GM12878 (cell line): ENCODE results near the gene KRTAP10-7. TPM values are rescaled to one million over a fixed set of nuclear protein-coding genes. Genes with fewer than 3 reads are reported as not detected.

Experiments used
- ATAC-seq: fragments of 200-7000 bp; cut with Tn5 transposase; 3 replicates; pipeline ENCODE4 v1.9.1; 2020; ENCODE audit warnings: mild to moderate bottlenecking, moderate library complexity
- BruUV-seq: library from RNA; stranded (reverse); fragments of 400-500 nt; replicated peaks from 2 replicates; lab custom pipeline; 2021; lab: Mats Ljungman, UMichigan
- CTCF ChIA-PET: fragments of 300-600 bp; sonication (Branson Sonifier 250); formaldehyde crosslinking; extraction: SDS; loops from one replicate; lab custom pipeline; 2021; ENCODE audit warnings: inconsistent platforms; lab: Yijun Ruan, JAX
- POLR2A ChIA-PET: fragments of 350-600 bp; formaldehyde crosslinking; extraction: SDS; loops from one replicate; lab custom pipeline; 2021; ENCODE audit warnings: inconsistent platforms; lab: Charles Lee
- RAD21 ChIA-PET: fragments of 300-600 bp; sonication (Branson Sonifier 250); formaldehyde crosslinking; loops from one replicate; lab custom pipeline; 2023; ENCODE audit warnings: antibody characterized with exemption; ENCODE audit not compliant: unreplicated experiment; lab: Charles Lee
- SMC1A ChIA-PET: fragments of 300-600 bp; sonication (Branson Sonifier 250); formaldehyde crosslinking; loops from one replicate; lab custom pipeline; 2023; ENCODE audit not compliant: unreplicated experiment, uncharacterized antibody; lab: Charles Lee
- DNase-seq: peaks from one replicate; pipeline ENCODE4 v3.0.0-alpha.2; 2011; ENCODE audit warnings: low read depth, low spot score
- FAIRE-seq: peaks from 3 replicates; lab custom pipeline; 2011; peaks lifted over from hg19 to GRCh38; lab: Jason Lieb, UNC
- H2AFZ ChIP-seq: 2 replicates; pipeline ENCODE4 v1.6.0; 2011; ENCODE audit warnings: low read depth, low read length, control low read depth; ENCODE audit not compliant: control insufficient read depth
- H3K27ac ChIP-seq: 2 replicates; pipeline ENCODE4 v1.5.1; 2011; ENCODE audit warnings: control low read depth; ENCODE audit not compliant: control insufficient read depth, insufficient read depth
- H3K27me3 ChIP-seq, 2 experiments: replicated peaks in 1 of 2; 2 replicates each; pipeline versions ENCODE4 v1.6.0 to v1.6.1; 2011; ENCODE audit warnings: low read length in 1 of 2; ENCODE audit not compliant: control insufficient read depth in 2 of 2, insufficient read depth in 2 of 2
- H3K36me3 ChIP-seq, 2 experiments: 2 replicates each; pipeline ENCODE4 v1.5.1; 2011; ENCODE audit warnings: low read length in 1 of 2; ENCODE audit not compliant: control insufficient read depth in 2 of 2, insufficient read depth in 2 of 2
- H3K4me1 ChIP-seq: 2 replicates; pipeline ENCODE4 v1.6.1; 2011; ENCODE audit warnings: mild to moderate bottlenecking, low read length, moderate library complexity, mixed read lengths; ENCODE audit not compliant: control insufficient read depth, insufficient read depth
- H3K4me2 ChIP-seq: 2 replicates; pipeline ENCODE4 v1.6.0; 2011; ENCODE audit warnings: control low read depth; ENCODE audit not compliant: control insufficient read depth, insufficient read depth
- H3K4me3 ChIP-seq: fragments of 200-600 bp; sonication (generic); 2 replicates; pipeline ENCODE4 v1.5.1; 2016
- H3K79me2 ChIP-seq: 2 replicates; pipeline ENCODE4 v1.6.0; 2011; ENCODE audit warnings: low read length; ENCODE audit not compliant: control insufficient read depth, insufficient read depth
- H3K9ac ChIP-seq: 2 replicates; pipeline ENCODE4 v1.8.0; 2011; ENCODE audit warnings: low read length, control low read depth, mixed read lengths; ENCODE audit not compliant: control insufficient read depth, insufficient read depth
- H3K9me3 ChIP-seq: replicated peaks from 3 replicates; pipeline ENCODE4 v1.5.1; 2011; ENCODE audit warnings: mild to moderate bottlenecking, low read length; ENCODE audit not compliant: control insufficient read depth, insufficient read depth
- H4K20me1 ChIP-seq: 2 replicates; pipeline ENCODE4 v1.6.0; 2011; ENCODE audit not compliant: control insufficient read depth, insufficient read depth
- ATF7 ChIP-seq: fragments of 450-650 bp; IDR thresholded peaks from 2 replicates; pipeline ENCODE4 v1.6.1; 2016; ENCODE audit warnings: low read depth, mild to moderate bottlenecking
- CREB1 ChIP-seq: IDR thresholded peaks from 2 replicates; pipeline ENCODE4 v1.6.1; 2012; ENCODE audit warnings: low read depth, mild to moderate bottlenecking, inconsistent platforms
- EGR1 ChIP-seq, 2 experiments: IDR thresholded peaks; 1 replicate in 1 of 2; 2 replicates in 1 of 2; pipeline ENCODE4 v1.6.1; 2011 to 2012; ENCODE audit warnings: low read depth in 2 of 2, low read length in 2 of 2, borderline replicate concordance in 1 of 2, mild to moderate bottlenecking in 1 of 2, moderate library complexity in 1 of 2
- JUNB ChIP-seq: IDR thresholded peaks from 2 replicates; pipeline ENCODE4 v1.6.1; 2016; ENCODE audit warnings: antibody characterized with exemption, mild to moderate bottlenecking
- MEF2A ChIP-seq: IDR thresholded peaks from 2 replicates; pipeline ENCODE4 v1.6.1; 2011; ENCODE audit warnings: low read depth, mild to moderate bottlenecking, low read length, moderate library complexity; ENCODE audit not compliant: insufficient read depth
- POLR2AphosphoS5 ChIP-seq: IDR thresholded peaks from 2 replicates; pipeline ENCODE4 v1.6.1; 2011; ENCODE audit warnings: mild to moderate bottlenecking, low read length, inconsistent platforms
- PRDM15 ChIP-seq: fragments of 450-650 bp; formaldehyde crosslinking; IDR thresholded peaks from 2 replicates; pipeline ENCODE4 v1.4.0; 2020; ENCODE audit warnings: mild to moderate bottlenecking, moderate library complexity
- RCOR1 ChIP-seq: conservative IDR thresholded peaks from 2 replicates; pipeline ENCODE4 v1.6.1; 2012; ENCODE audit warnings: low read depth, low read length, improper control_type of control experiment
- SKIL ChIP-seq: fragments of 450-650 bp; IDR thresholded peaks from 2 replicates; pipeline ENCODE4 v1.6.1; 2017; ENCODE audit warnings: mild to moderate bottlenecking, low read depth, inconsistent platforms; ENCODE audit not compliant: poor library complexity, severe bottlenecking
- SMAD5 ChIP-seq: IDR thresholded peaks from 2 replicates; pipeline ENCODE4 v1.6.1; 2016; ENCODE audit warnings: antibody characterized with exemption, low read depth
- SMC3 ChIP-seq: IDR thresholded peaks from 2 replicates; pipeline ENCODE4 v1.6.1; 2011; ENCODE audit warnings: low read length, improper control_type of control experiment, borderline replicate concordance
- TCF7 ChIP-seq: IDR thresholded peaks from 2 replicates; pipeline ENCODE4 v1.6.1; 2014; ENCODE audit warnings: antibody characterized with exemption, borderline replicate concordance
- WGBS: methylation state at CpG from one replicate; pipeline ENCODE4 v1.1.6; 2016; ENCODE audit warnings: low lambda C conversion rate; ENCODE audit not compliant: insufficient replicate concordance, insufficient coverage; ENCODE audit errors: missing lambda C conversion rate; 5-methylcytosine and 5-hydroxymethylcytosine counted together
- in situ Hi-C: fragments of 300-500 bp; cut with MboI; formaldehyde crosslinking; loops from 9 replicates; pipeline ENCODE4 v1.14.3; 2018; ENCODE audit warnings: mixed read lengths
- intact Hi-C: fragments of 100-400 bp; cut with micrococcal nuclease; formaldehyde crosslinking; loops from one replicate; pipeline ENCODE4 v1.14.2; 2022; ENCODE audit not compliant: unreplicated experiment
- polyA plus RNA-seq, 11 experiments: library from polyadenylated mRNA; depleted of rRNA in 4 of 11; unstranded in 6 of 11; stranded (reverse) in 5 of 11; fragments of >200 nt; fragmentation: Nextera tagmentation in 4 of 11; fragmentation: Illumina TruSeq in 1 of 11; extraction: Ambion mirVana in 4 of 11; extraction: Trizol in 1 of 11; gene quantifications; 1 replicate in 1 of 11; 2 replicates in 10 of 11; pipeline versions ENCODE4 v1.2.1 to v1.2.3, GENCODE V29; 2011 to 2016; ENCODE audit warnings: inconsistent platforms in 2 of 11, missing spikeins in 2 of 11, low read depth in 1 of 11
- total RNA-seq, 4 experiments: library from RNA; depleted of rRNA in 3 of 4; stranded (reverse); fragments of >200 nt in 3 of 4; fragmentation: Illumina TruSeq in 1 of 4; extraction: Trizol in 1 of 4; gene quantifications; 2 replicates each; pipeline versions ENCODE4 v1.2.1 to v1.2.3, GENCODE V29; 2013 to 2021

The KRTAP10-7 gene
- total and polyA plus RNA-seq, 10 of the 15 experiments (the other 5 are each of a cell fraction or from before 2014, with no cell fraction given), result not detected

GRCh38 chr21:44566403-44566802, 34.0 kb upstream of the KRTAP10-7 start:
- intact Hi-C loops (no loop called here), in situ Hi-C loops (no loop called here)
- H3K27me3 ChIP-seq, result no peaks in the 10 kb centered on the region
- SMC1A ChIA-PET, result no interaction called here
- WGBS, result 5% methylated on average over 1 of the region's 1 CpG
- no peak overlapping the region for H3K4me3 ChIP-seq
- peak; percentile 48 for TF ChIP-seq JUNB
- TF ChIP-seq RCOR1, result no peak
- peak; percentile 50; the same call in 1 of the 2 replicates for TF ChIP-seq MEF2A
- ATAC-seq (peak; percentile 38; the same call in 2 of the 3 replicates), DNase-seq (no peak), FAIRE-seq (no peak)
- no peaks in the 10 kb centered on the region for H3K36me3 ChIP-seq
- H3K27ac ChIP-seq, result no peak overlapping the region
- no peak overlapping the region for H2AFZ ChIP-seq
- no peaks in the 10 kb centered on the region for H4K20me1 ChIP-seq
- no TSS peak for BruUV-seq
- H3K9ac ChIP-seq, result no peak overlapping the region
- H3K79me2 ChIP-seq, result no peaks in the 10 kb centered on the region
- H3K9me3 ChIP-seq, result no peaks in the 10 kb centered on the region; the same call in 1 of the 3 replicates
- H3K4me2 ChIP-seq, result no peak overlapping the region
- POLR2A ChIA-PET, result no interaction called here
- RAD21 ChIA-PET, result no interaction called here
- no peaks in the 10 kb centered on the region for H3K4me1 ChIP-seq
- CTCF ChIA-PET, result no interaction called here

GRCh38 chr21:44567481-44568171, 32.8 kb upstream of the KRTAP10-7 start:
- in situ Hi-C loops (no loop called here), intact Hi-C loops (no loop called here)
- Histone ChIP-seq H3K36me3 (no peaks in the 10 kb centered on the region), H3K4me1 (no peaks in the 10 kb centered on the region), H4K20me1 (no peaks in the 10 kb centered on the region), H3K27me3 (no peaks in the 10 kb centered on the region), H3K79me2 (no peaks in the 10 kb centered on the region), H3K9ac (no peak overlapping the region), H3K27ac (no peak overlapping the region), H3K4me2 (no peak overlapping the region), H3K4me3 (no peak overlapping the region), H2AFZ (no peak overlapping the region), H3K9me3 (no peaks in the 10 kb centered on the region; the same call in 1 of the 3 replicates)
- WGBS, result 71% methylated on average over 18 of the region's 18 CpGs
- ChIA-PET SMC1A (no interaction called here), RAD21 (no interaction called here), POLR2A (no interaction called here), CTCF (no interaction called here)
- no TSS peak for BruUV-seq
- FAIRE-seq (no peak), DNase-seq (no peak), ATAC-seq (no peak)
- TF ChIP-seq EGR1 (IDR thresholded peaks at IDR 0.05; ENCODE audit: borderline replicate concordance in 1 of 2, low read depth in 2 of 2, low read length in 2 of 2), result no peak
- no peak for TF ChIP-seq POLR2AphosphoS5
- TF ChIP-seq SMAD5, result no peak
- no peak for TF ChIP-seq SMC3
- TF ChIP-seq CREB1, result no peak
- no peak for TF ChIP-seq JUNB
- no peak for TF ChIP-seq SKIL
- TF ChIP-seq PRDM15 (CRISPR knock-in tag), result no peak
- TF ChIP-seq TCF7, result no peak
- no peak for TF ChIP-seq ATF7
